Trophoblast cell (in vitro differentiated cells and primary cell): ENCODE measurements around the gene NINL. TPM values are rescaled to one million over a fixed set of nuclear protein-coding genes. Genes with fewer than 3 reads are reported as not detected.
"Not testable (repeated sequence)": the region's sequence is repeated elsewhere in the genome, so short reads cannot be mapped to it uniquely, and the experiment has no call there.

Experiments used
- DNase-seq, 2 donors: peaks; one replicate each; pipeline ENCODE4 v3.0.0-alpha.2; 2016
- H2AFZ ChIP-seq: 2 replicates; pipeline ENCODE4 v1.6.1; 2013; ENCODE audit warnings: low read length, moderate library complexity, mild to moderate bottlenecking; ENCODE audit not compliant: insufficient read depth, poor library complexity
- H2AK5ac ChIP-seq: 2 replicates; pipeline ENCODE4 v1.6.1; 2013; ENCODE audit warnings: mild to moderate bottlenecking, low read length
- H2BK120ac ChIP-seq: 2 replicates; pipeline ENCODE4 v1.6.1; 2013; ENCODE audit warnings: low read length, mild to moderate bottlenecking, moderate library complexity; ENCODE audit not compliant: insufficient read depth, poor library complexity
- H2BK12ac ChIP-seq: 2 replicates; pipeline ENCODE4 v1.6.1; 2013; ENCODE audit warnings: mild to moderate bottlenecking, low read length, moderate library complexity
- H2BK5ac ChIP-seq: 2 replicates; pipeline ENCODE4 v1.6.1; 2013; ENCODE audit warnings: low read length, low read depth, moderate library complexity, mild to moderate bottlenecking; ENCODE audit not compliant: poor library complexity
- H3K14ac ChIP-seq: 2 replicates; pipeline ENCODE4 v1.6.1; 2013; ENCODE audit warnings: mild to moderate bottlenecking, low read length
- H3K18ac ChIP-seq: 2 replicates; pipeline ENCODE4 v1.6.1; 2013; ENCODE audit warnings: mild to moderate bottlenecking, low read length
- H3K23ac ChIP-seq: 2 replicates; pipeline ENCODE4 v1.6.1; 2013; ENCODE audit warnings: low read length
- H3K27ac ChIP-seq: 2 replicates; pipeline ENCODE4 v1.5.1; 2013; ENCODE audit warnings: low read depth, mild to moderate bottlenecking, inconsistent platforms, low read length, moderate library complexity
- H3K27me3 ChIP-seq: 2 replicates; pipeline ENCODE4 v1.6.1; 2013; ENCODE audit warnings: inconsistent platforms, mild to moderate bottlenecking, low read length, moderate library complexity; ENCODE audit not compliant: insufficient read depth
- H3K36me3 ChIP-seq, 2 experiments: 1 replicate in 1 of 2; 2 replicates in 1 of 2; pipeline ENCODE4 v1.6.1; 2013; ENCODE audit warnings: low read length in 2 of 2, mild to moderate bottlenecking in 2 of 2, moderate library complexity in 1 of 2; ENCODE audit not compliant: insufficient read depth in 2 of 2, control insufficient read depth in 1 of 2
- H3K4ac ChIP-seq: 2 replicates; pipeline ENCODE4 v1.6.1; 2013; ENCODE audit warnings: low read depth, mild to moderate bottlenecking, low read length, moderate library complexity
- H3K4me1 ChIP-seq, 2 experiments: 1 replicate in 1 of 2; 2 replicates in 1 of 2; pipeline ENCODE4 v1.6.1; 2013; ENCODE audit warnings: low read length in 2 of 2, mild to moderate bottlenecking in 2 of 2, moderate library complexity in 1 of 2; ENCODE audit not compliant: insufficient read depth in 2 of 2, control insufficient read depth in 1 of 2
- H3K4me2 ChIP-seq: 2 replicates; pipeline ENCODE4 v1.6.1; 2013; ENCODE audit warnings: inconsistent platforms, mild to moderate bottlenecking, low read length, moderate library complexity
- H3K4me3 ChIP-seq: 2 replicates; pipeline ENCODE4 v1.5.1; 2013; ENCODE audit warnings: mild to moderate bottlenecking, low read depth, low read length, inconsistent platforms
- H3K79me1 ChIP-seq: one replicate; pipeline ENCODE4 v1.6.1; 2013; ENCODE audit warnings: low read length
- H3K79me2 ChIP-seq: 2 replicates; pipeline ENCODE4 v1.6.1; 2013; ENCODE audit warnings: low read length, mild to moderate bottlenecking; ENCODE audit not compliant: control insufficient read depth, insufficient read depth, poor library complexity
- H3K9ac ChIP-seq: 2 replicates; pipeline ENCODE4 v1.6.1; 2013; ENCODE audit warnings: mild to moderate bottlenecking, low read length
- H3K9me3 ChIP-seq: 2 replicates; pipeline ENCODE4 v1.6.1; 2013; ENCODE audit warnings: low read depth, mild to moderate bottlenecking, control low read depth, inconsistent platforms, low read length; ENCODE audit not compliant: insufficient read depth
- H4K12ac ChIP-seq: 2 replicates; pipeline ENCODE4 v1.6.1; 2013; ENCODE audit warnings: low read depth, mild to moderate bottlenecking, low read length, moderate library complexity
- H4K8ac ChIP-seq: 2 replicates; pipeline ENCODE4 v1.6.1; 2013; ENCODE audit warnings: low read depth, mild to moderate bottlenecking, low read length, moderate library complexity
- H4K91ac ChIP-seq: one replicate; pipeline ENCODE4 v1.6.1; 2013; ENCODE audit warnings: low read depth, mild to moderate bottlenecking, low read length, moderate library complexity
- WGBS: extraction: QIAGEN DNeasy Blood & Tissue Kit; methylation state at CpG from one replicate; pipeline ENCODE4 v1.1.7; 2013; ENCODE audit warnings: missing lambda C conversion rate; ENCODE audit not compliant: insufficient read length, insufficient coverage; ENCODE audit errors: extremely low coverage; 5-methylcytosine and 5-hydroxymethylcytosine counted together
- polyA plus RNA-seq: library from polyadenylated mRNA; stranded (reverse); fragments of 200-250 nt; gene quantifications from 2 replicates; pipeline ENCODE4 v1.2.3, GENCODE V29; 2013

The NINL gene
- 11.3 TPM in 2 replicates for polyA plus RNA-seq

DNA sequence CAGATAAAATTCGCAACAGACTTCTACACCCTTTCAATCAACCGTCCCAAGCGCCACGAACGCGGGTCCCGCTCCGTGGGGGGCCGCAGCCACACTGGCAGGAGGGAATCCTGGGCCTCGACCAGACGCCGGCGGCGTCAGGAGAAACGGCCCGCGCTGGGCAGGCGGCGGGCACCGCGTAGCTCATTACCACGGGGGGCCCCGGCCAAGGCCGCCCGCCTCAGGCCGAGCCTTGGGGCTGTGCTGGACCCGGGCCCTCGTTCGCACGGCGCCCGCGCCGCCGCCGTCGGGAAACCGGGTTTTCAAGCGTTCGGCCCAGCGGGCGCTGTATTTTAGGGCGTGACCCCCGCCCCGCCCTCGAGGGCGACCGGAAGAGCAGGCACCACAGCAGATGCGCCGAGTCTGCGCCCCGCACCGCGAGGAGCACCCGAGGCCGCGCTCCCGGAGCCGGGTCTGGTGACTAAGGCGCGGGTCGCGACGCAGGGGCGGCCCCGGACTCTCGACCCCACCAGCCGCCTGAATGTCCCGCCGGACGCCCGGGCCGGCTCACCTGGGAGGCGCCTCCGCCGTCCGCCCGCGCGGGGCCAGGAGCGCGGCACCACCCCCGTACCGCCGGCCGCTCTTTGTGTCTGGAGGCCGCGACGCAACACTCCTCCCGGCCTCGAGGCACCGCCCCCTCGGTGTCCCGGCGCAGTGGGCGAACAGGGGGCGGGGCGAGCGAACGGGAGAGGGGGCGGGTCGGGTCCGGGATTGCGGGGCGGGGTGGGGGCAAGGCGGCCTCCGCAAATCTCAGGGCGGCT lies at the start of gene NINL:
TSS of gene NINL (minus strand) at position 627 of the 800 bp plus-strand sequence. CDS start 58,944 bp downstream, outside the sequence.
- Histone ChIP-seq H4K8ac (peak within 1 kb of the TSS; percentile 79), H3K23ac (no peak within 1 kb of the TSS), H3K4me2 (peak within 1 kb of the TSS; percentile 83), H3K27me3 (no peaks in the 10 kb centered on the region), H4K12ac (peak within 1 kb of the TSS; percentile 66), H2BK5ac (peak within 1 kb of the TSS; percentile 51), H3K9me3 (no peaks in the 10 kb centered on the region), H3K4me1 (peaks cover 0 to 4% of the 10 kb centered on the region in 2 experiments), H3K27ac (peak within 1 kb of the TSS; percentile 70), H2BK120ac (peak within 1 kb of the TSS; percentile 28), H2BK12ac (peak within 1 kb of the TSS; percentile 34), H3K4ac (peak within 1 kb of the TSS; percentile 83), H3K14ac (peak within 1 kb of the TSS; percentile 75), H3K9ac (peak within 1 kb of the TSS; percentile 86), H2AFZ (peak within 1 kb of the TSS; percentile 92), H3K79me2 (peaks cover 10% of the 10 kb centered on the region), H3K4me3 (peak within 1 kb of the TSS; percentile 89), H2AK5ac (peak within 1 kb of the TSS; percentile 18), H3K18ac (peak within 1 kb of the TSS; percentile 87), H3K36me3 (no peaks in the 10 kb centered on the region), H4K91ac (peak within 1 kb of the TSS; percentile 90), H3K79me1 (peaks cover 11% of the 10 kb centered on the region)
- WGBS, result no CpG with 5 or more reads among the region's 108 CpGs
- peak; percentile 15 to 60 for DNase-seq

DNA sequence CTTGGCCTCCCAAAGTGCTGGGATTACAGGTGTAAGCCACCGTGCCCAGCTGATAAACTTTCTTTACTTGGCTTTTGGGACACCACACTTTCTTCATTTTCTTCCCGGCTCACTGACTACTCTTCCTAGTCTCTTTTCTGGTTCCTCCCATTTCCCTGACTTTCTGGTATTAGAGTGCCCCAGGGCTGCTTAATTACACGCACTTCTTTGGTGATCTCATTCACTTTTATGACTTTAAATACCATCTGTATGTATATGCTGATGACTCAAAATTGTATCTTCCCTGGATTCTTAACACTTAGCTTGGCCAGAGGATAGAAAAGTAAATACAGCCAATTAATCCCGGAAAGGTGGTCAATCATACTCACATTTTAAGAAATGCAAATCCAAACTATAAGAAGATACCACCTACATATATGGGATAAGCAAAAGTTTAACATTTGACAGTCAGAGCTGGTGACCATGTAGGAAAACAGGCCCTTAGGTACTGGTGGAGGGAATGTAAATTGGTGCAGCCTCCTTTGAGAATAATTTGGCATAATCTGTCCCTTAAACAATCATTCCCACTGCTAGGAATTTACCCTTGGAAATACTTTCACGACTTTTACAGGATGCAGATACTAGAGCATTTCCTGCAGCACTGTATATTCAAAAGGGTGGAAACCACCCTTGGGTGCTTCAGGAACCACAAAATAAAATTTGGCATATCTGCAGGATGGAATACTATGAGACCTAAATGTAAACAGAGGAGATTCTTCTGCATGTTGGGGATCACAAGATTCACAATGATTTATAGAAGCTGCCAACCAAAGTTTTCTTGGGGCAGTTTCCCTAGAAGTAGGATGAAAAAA lies 47.8 kb upstream of the NINL start:
- no peak overlapping the region for H3K9ac ChIP-seq
- no peak overlapping the region for H3K23ac ChIP-seq
- no peak overlapping the region for H3K4me2 ChIP-seq
- no peaks in the 10 kb centered on the region for H3K27me3 ChIP-seq
- DNase-seq, result no peak
- H2BK120ac ChIP-seq, result no peak overlapping the region
- no peak overlapping the region for H3K18ac ChIP-seq
- no peak overlapping the region for H2BK5ac ChIP-seq
- no peaks in the 10 kb centered on the region for H3K79me2 ChIP-seq
- no peak overlapping the region for H4K91ac ChIP-seq
- no peak overlapping the region for H3K4ac ChIP-seq
- no peak overlapping the region for H4K12ac ChIP-seq
- no peak overlapping the region for H3K27ac ChIP-seq
- no peaks in the 10 kb centered on the region for H3K36me3 ChIP-seq
- no peaks in the 10 kb centered on the region for H3K79me1 ChIP-seq
- no CpG with 5 or more reads among the region's 5 CpGs for WGBS
- H3K4me1 ChIP-seq, result no peaks in the 10 kb centered on the region
- H2AK5ac ChIP-seq, result no peak overlapping the region
- no peaks in the 10 kb centered on the region for H3K9me3 ChIP-seq
- H3K4me3 ChIP-seq, result no peak overlapping the region
- no peak overlapping the region for H2BK12ac ChIP-seq
- H3K14ac ChIP-seq, result no peak overlapping the region
- H2AFZ ChIP-seq, result no peak overlapping the region
- no peak overlapping the region for H4K8ac ChIP-seq

GRCh38 chr20:25630615-25631014 lies 45.3 kb upstream of the NINL start:
- not testable (repeated sequence) for H2AK5ac ChIP-seq, H3K14ac ChIP-seq, H4K8ac ChIP-seq, H2BK120ac ChIP-seq, H3K18ac ChIP-seq, H3K4me1 ChIP-seq, H3K9me3 ChIP-seq, H4K91ac ChIP-seq, H3K23ac ChIP-seq, H4K12ac ChIP-seq, H3K79me2 ChIP-seq, H3K4me2 ChIP-seq, H3K36me3 ChIP-seq, H2AFZ ChIP-seq, H3K4me3 ChIP-seq, H3K4ac ChIP-seq, H2BK5ac ChIP-seq, H3K27me3 ChIP-seq, H3K27ac ChIP-seq, DNase-seq, H2BK12ac ChIP-seq, H3K79me1 ChIP-seq, H3K9ac ChIP-seq
- no CpG with 5 or more reads among the region's 2 CpGs for WGBS

- Histone ChIP-seq H3K27me3 (no peaks in the 10 kb centered on the region), H2AK5ac (no peak overlapping the region), H3K27ac (no peak overlapping the region), H3K23ac (no peak overlapping the region), H4K91ac (no peak overlapping the region), H3K4me3 (no peak overlapping the region), H2BK12ac (no peak overlapping the region), H4K8ac (no peak overlapping the region), H3K9me3 (peaks cover 2% of the 10 kb centered on the region), H3K18ac (no peak overlapping the region), H4K12ac (no peak overlapping the region), H2BK5ac (no peak overlapping the region), H2BK120ac (no peak overlapping the region), H3K4me1 (no peaks in the 10 kb centered on the region), H3K36me3 (no peaks in the 10 kb centered on the region), H3K79me2 (no peaks in the 10 kb centered on the region), H3K4me2 (no peak overlapping the region), H3K4ac (no peak overlapping the region), H3K14ac (no peak overlapping the region), H2AFZ (no peak overlapping the region), H3K79me1 (no peaks in the 10 kb centered on the region), H3K9ac (no peak overlapping the region)
- no peak for DNase-seq
- WGBS, result no CpG with 5 or more reads among the region's 8 CpGs
Observed at GRCh38 chr20:25629816-25630499, 44.6 kb upstream of the NINL start.
